ENCODE results near the gene LAT.

LAT gene

DNA sequence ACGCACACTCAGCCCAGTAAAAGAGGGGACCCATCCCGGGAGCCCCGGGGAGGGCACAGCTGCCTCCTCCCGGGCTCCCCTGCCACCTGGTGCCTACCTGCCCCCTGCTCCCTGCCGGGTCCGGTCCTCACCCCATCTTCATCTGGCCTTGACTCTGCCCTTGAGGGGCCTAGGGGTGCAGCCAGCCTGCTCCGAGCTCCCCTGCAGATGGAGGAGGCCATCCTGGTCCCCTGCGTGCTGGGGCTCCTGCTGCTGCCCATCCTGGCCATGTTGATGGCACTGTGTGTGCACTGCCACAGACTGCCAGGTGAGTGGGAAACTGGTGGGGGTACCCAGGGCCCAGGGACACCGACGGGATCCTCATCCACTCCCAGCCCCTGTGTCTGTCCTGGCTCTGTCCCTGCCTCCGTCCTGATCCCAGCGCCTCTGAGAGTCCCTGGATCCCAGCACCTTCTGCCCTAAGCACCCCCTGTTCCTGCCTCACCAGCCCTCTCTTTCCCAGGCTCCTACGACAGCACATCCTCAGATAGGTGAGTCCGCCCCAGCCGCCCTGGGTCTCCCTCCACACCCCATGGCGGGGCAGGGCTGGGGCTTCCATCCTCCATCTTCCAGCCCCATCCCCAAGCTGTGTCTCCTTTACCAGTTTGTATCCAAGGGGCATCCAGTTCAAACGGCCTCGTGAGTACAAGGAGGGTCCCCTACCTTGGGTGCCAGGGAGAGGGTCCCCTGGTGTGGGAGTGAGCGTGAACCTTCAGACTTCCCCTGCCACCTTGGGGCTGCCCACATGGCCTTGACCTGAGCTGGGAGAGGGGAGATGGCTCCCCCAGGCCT lies 574 bp downstream of the LAT start:
- H3K4me3 ChIP-seq (replicated peaks; ENCODE audit: insufficient read depth, low read length), result no peak overlapping the region
- H3K27ac ChIP-seq (replicated peaks), result no peak overlapping the region
- no peak for DNase-seq (ENCODE audit: low read depth in 1 of 2, low spot score in 1 of 2)
- no peaks in the 10 kb centered on the region for H3K27me3 ChIP-seq (ENCODE audit: insufficient read depth, poor library complexity, severe bottlenecking)
- TF ChIP-seq, protein P1, sequence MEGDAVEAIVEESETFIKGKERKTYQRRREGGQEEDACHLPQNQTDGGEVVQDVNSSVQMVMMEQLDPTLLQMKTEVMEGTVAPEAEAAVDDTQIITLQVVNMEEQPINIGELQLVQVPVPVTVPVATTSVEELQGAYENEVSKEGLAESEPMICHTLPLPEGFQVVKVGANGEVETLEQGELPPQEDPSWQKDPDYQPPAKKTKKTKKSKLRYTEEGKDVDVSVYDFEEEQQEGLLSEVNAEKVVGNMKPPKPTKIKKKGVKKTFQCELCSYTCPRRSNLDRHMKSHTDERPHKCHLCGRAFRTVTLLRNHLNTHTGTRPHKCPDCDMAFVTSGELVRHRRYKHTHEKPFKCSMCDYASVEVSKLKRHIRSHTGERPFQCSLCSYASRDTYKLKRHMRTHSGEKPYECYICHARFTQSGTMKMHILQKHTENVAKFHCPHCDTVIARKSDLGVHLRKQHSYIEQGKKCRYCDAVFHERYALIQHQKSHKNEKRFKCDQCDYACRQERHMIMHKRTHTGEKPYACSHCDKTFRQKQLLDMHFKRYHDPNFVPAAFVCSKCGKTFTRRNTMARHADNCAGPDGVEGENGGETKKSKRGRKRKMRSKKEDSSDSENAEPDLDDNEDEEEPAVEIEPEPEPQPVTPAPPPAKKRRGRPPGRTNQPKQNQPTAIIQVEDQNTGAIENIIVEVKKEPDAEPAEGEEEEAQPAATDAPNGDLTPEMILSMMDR (IDR thresholded peaks at IDR 0.05; ENCODE audit: insufficient read depth, low read length), result no peak
- TF ChIP-seq GABPA (IDR thresholded peaks at IDR 0.05; ENCODE audit: low read depth), result no peak
- TF ChIP-seq, protein P2, sequence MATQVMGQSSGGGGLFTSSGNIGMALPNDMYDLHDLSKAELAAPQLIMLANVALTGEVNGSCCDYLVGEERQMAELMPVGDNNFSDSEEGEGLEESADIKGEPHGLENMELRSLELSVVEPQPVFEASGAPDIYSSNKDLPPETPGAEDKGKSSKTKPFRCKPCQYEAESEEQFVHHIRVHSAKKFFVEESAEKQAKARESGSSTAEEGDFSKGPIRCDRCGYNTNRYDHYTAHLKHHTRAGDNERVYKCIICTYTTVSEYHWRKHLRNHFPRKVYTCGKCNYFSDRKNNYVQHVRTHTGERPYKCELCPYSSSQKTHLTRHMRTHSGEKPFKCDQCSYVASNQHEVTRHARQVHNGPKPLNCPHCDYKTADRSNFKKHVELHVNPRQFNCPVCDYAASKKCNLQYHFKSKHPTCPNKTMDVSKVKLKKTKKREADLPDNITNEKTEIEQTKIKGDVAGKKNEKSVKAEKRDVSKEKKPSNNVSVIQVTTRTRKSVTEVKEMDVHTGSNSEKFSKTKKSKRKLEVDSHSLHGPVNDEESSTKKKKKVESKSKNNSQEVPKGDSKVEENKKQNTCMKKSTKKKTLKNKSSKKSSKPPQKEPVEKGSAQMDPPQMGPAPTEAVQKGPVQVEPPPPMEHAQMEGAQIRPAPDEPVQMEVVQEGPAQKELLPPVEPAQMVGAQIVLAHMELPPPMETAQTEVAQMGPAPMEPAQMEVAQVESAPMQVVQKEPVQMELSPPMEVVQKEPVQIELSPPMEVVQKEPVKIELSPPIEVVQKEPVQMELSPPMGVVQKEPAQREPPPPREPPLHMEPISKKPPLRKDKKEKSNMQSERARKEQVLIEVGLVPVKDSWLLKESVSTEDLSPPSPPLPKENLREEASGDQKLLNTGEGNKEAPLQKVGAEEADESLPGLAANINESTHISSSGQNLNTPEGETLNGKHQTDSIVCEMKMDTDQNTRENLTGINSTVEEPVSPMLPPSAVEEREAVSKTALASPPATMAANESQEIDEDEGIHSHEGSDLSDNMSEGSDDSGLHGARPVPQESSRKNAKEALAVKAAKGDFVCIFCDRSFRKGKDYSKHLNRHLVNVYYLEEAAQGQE (IDR thresholded peaks at IDR 0.05; ENCODE audit: insufficient replicate concordance, low read depth), result no peak
- no peak for TF ChIP-seq SPI1 (IDR thresholded peaks at IDR 0.05; ENCODE audit: borderline replicate concordance, low read depth)
- no peak for TF ChIP-seq POLR2AphosphoS5 (IDR thresholded peaks at IDR 0.05; ENCODE audit: low read depth)

DNA sequence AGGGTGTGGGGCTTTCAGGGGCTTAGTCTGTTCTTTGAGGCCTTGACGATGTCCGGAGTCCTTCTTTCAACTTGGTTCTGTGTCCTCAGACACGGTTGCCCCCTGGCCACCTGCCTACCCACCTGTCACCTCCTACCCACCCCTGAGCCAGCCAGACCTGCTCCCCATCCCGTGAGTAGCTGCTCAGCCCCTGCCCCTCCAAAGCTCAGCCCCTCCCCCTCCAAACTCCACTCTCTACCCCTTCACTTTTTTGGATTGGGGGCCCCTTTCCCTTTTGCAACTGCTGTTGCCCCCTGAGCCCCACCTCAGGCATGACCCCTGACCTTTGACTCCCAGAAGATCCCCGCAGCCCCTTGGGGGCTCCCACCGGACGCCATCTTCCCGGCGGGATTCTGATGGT lies 1.2 kb downstream of the LAT start:
- Histone ChIP-seq H3K27me3 (ENCODE audit: insufficient read depth, poor library complexity, severe bottlenecking) (no peaks in the 10 kb centered on the region), H3K4me3 (replicated peaks; ENCODE audit: insufficient read depth, low read length) (no peak overlapping the region), H3K27ac (replicated peaks) (no peak overlapping the region)
- TF ChIP-seq, protein P2 (IDR thresholded peaks at IDR 0.05; ENCODE audit: insufficient replicate concordance, low read depth), result no peak
- TF ChIP-seq SPI1 (IDR thresholded peaks at IDR 0.05; ENCODE audit: borderline replicate concordance, low read depth) (no peak), GABPA (IDR thresholded peaks at IDR 0.05; ENCODE audit: low read depth) (no peak), POLR2AphosphoS5 (IDR thresholded peaks at IDR 0.05; ENCODE audit: low read depth) (no peak)
- TF ChIP-seq, protein P1 (IDR thresholded peaks at IDR 0.05; ENCODE audit: insufficient read depth, low read length), result no peak
- no peak for DNase-seq (ENCODE audit: low read depth in 1 of 2, low spot score in 1 of 2)

DNA sequence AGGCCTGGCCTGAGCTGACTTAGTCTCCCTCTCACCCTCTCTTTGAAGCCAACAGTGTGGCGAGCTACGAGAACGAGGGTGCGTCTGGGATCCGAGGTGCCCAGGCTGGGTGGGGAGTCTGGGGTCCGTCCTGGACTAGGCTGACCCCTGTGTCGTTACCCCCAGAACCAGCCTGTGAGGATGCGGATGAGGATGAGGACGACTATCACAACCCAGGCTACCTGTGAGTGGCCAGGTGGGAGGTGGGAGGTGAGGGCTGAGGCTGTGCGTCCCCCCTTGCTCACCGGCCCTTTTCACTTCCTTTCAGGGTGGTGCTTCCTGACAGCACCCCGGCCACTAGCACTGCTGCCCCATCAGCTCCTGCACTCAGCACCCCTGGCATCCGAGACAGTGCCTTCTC lies 1.6 kb downstream of the LAT start:
- no peak for DNase-seq (ENCODE audit: low read depth in 1 of 2, low spot score in 1 of 2)
- TF ChIP-seq, protein P2 (IDR thresholded peaks at IDR 0.05; ENCODE audit: insufficient replicate concordance, low read depth), result no peak
- TF ChIP-seq POLR2AphosphoS5 (IDR thresholded peaks at IDR 0.05; ENCODE audit: low read depth) (no peak), GABPA (IDR thresholded peaks at IDR 0.05; ENCODE audit: low read depth) (no peak), SPI1 (IDR thresholded peaks at IDR 0.05; ENCODE audit: borderline replicate concordance, low read depth) (no peak)
- TF ChIP-seq, protein P1 (IDR thresholded peaks at IDR 0.05; ENCODE audit: insufficient read depth, low read length), result no peak
- no peak overlapping the region for H3K27ac ChIP-seq (replicated peaks)

More for the DNA sequence above, 1.6 kb downstream of the LAT start:
- Histone ChIP-seq H3K4me3 (replicated peaks; ENCODE audit: insufficient read depth, low read length) (no peak overlapping the region), H3K27me3 (ENCODE audit: insufficient read depth, poor library complexity, severe bottlenecking) (no peaks in the 10 kb centered on the region)

Measured in HL-60 (cell line).